HepG2 (cell line): ENCODE data around the gene PTGDS. TPM values are rescaled to one million over a fixed set of nuclear protein-coding genes. Genes with fewer than 3 reads are reported as not detected.

ENCODE experiments used
- ATAC-seq: fragments of 200-7000 bp; cut with Tn5 transposase; 3 replicates; pipeline ENCODE4 v1.9.1; 2020; ENCODE audit warnings: mild to moderate bottlenecking, moderate library complexity
- BruUV-seq: library from RNA; stranded (reverse); fragments of 400-500 nt; replicated peaks from 2 replicates; lab custom pipeline; 2021; lab: Mats Ljungman, UMichigan
- CTCF ChIA-PET: fragments of 300-600 bp; formaldehyde crosslinking; extraction: SDS; loops from one replicate; lab custom pipeline; 2021; ENCODE audit warnings: low total read pairs, inconsistent platforms, low intra/inter-chr PET ratio; lab: Yijun Ruan, JAX
- POLR2A ChIA-PET: fragments of 350-600 bp; sonication (Branson Sonifier 250); formaldehyde crosslinking; loops from one replicate; lab custom pipeline; 2020; ENCODE audit warnings: antibody characterized with exemption, inconsistent platforms; lab: Yijun Ruan, JAX
- DNase-seq: peaks from one replicate; pipeline ENCODE4 v3.0.0-alpha.2; 2015; ENCODE audit warnings: low spot score
- FAIRE-seq: peaks from 3 replicates; lab custom pipeline; 2011; peaks lifted over from hg19 to GRCh38; lab: Jason Lieb, UNC
- H2AFZ ChIP-seq: one replicate; pipeline ENCODE4 v1.6.1; 2011; ENCODE audit warnings: low read length, inconsistent platforms
- H3K27ac ChIP-seq: fragments of 300-600 bp; 3 replicates; pipeline ENCODE4 v1.8.0; 2011; ENCODE audit warnings: mixed run types, mild to moderate bottlenecking, mixed read lengths, low read length, inconsistent platforms; ENCODE audit not compliant: insufficient read depth; ENCODE audit errors: extremely low read length
- H3K27me3 ChIP-seq, 2 experiments: fragments of 200-600 bp in 1 of 2; 2 replicates in 1 of 2; 3 replicates in 1 of 2; pipeline versions ENCODE4 v1.6.0 to v1.8.0; 2011; ENCODE audit warnings: low read length in 2 of 2, mild to moderate bottlenecking in 2 of 2, moderate library complexity in 2 of 2, inconsistent platforms in 1 of 2; ENCODE audit not compliant: insufficient read depth in 2 of 2, control insufficient read depth in 1 of 2
- H3K36me3 ChIP-seq, 2 experiments: fragments of 200-600 bp in 1 of 2; replicated peaks in 1 of 2; 2 replicates in 1 of 2; 3 replicates in 1 of 2; pipeline versions ENCODE4 v1.5.1 to v1.8.0; 2011; ENCODE audit warnings: low read length in 2 of 2, inconsistent platforms in 1 of 2; ENCODE audit not compliant: insufficient read depth in 2 of 2, control insufficient read depth in 1 of 2
- H3K4me1 ChIP-seq: 2 replicates; pipeline ENCODE4 v1.5.1; 2012; ENCODE audit warnings: low read length, inconsistent platforms; ENCODE audit not compliant: insufficient read depth
- H3K4me2 ChIP-seq: 2 replicates; pipeline ENCODE4 v1.6.0; 2011; ENCODE audit warnings: low read depth, low read length, inconsistent platforms
- H3K4me3 ChIP-seq, 3 experiments: fragments of 200-600 bp in 1 of 3; sonication (generic), shearing (Covaris generic) in 1 of 3; replicated peaks in 1 of 3; 2 replicates each; pipeline ENCODE4 v1.5.1; 2011 to 2016; ENCODE audit warnings: low read length in 3 of 3, inconsistent platforms in 2 of 3, low read depth in 2 of 3, mild to moderate bottlenecking in 2 of 3, control low read depth in 1 of 3, mixed read lengths in 1 of 3; ENCODE audit not compliant: insufficient read depth in 1 of 3
- H3K79me2 ChIP-seq: one replicate; pipeline ENCODE4 v1.6.1; 2011; ENCODE audit warnings: low read length, inconsistent platforms; ENCODE audit not compliant: insufficient read depth
- H3K9ac ChIP-seq: 2 replicates; pipeline ENCODE4 v1.6.0; 2011; ENCODE audit warnings: mild to moderate bottlenecking, low read depth, low read length, inconsistent platforms; ENCODE audit not compliant: insufficient read depth
- H3K9me3 ChIP-seq: 2 replicates; pipeline ENCODE4 v1.5.1; 2012; ENCODE audit warnings: mild to moderate bottlenecking, low read length
- H4K20me1 ChIP-seq: 2 replicates; pipeline ENCODE4 v1.6.0; 2011; ENCODE audit warnings: inconsistent platforms, mild to moderate bottlenecking, low read length, moderate library complexity; ENCODE audit not compliant: insufficient read depth
- ATF1 ChIP-seq: IDR thresholded peaks from 2 replicates; pipeline ENCODE4 v1.6.1; 2016; ENCODE audit warnings: mild to moderate bottlenecking, control low read depth
- BRD4 ChIP-seq: sonication (generic); formaldehyde crosslinking; IDR thresholded peaks from 2 replicates; pipeline ENCODE4 v1.4.0; 2020; ENCODE audit warnings: missing genetic modification reagents
- E2F5 ChIP-seq: sonication (generic); formaldehyde crosslinking; conservative IDR thresholded peaks from 2 replicates; pipeline ENCODE4 v1.4.0; 2020; ENCODE audit warnings: missing genetic modification reagents
- EHMT2 ChIP-seq: fragments of 200-600 bp; sonication (generic); IDR thresholded peaks from 2 replicates; pipeline ENCODE4 v1.7.0; 2017; ENCODE audit warnings: antibody characterized with exemption, low read depth, low read length, borderline replicate concordance
- EZH2 ChIP-seq: conservative IDR thresholded peaks from 2 replicates; pipeline ENCODE4 v1.6.1; 2012; ENCODE audit warnings: mild to moderate bottlenecking, low read depth, low read length, moderate library complexity
- FOSL2 ChIP-seq: sonication (generic); formaldehyde crosslinking; IDR thresholded peaks from 2 replicates; pipeline ENCODE4 v1.4.0; 2020; ENCODE audit warnings: missing genetic modification reagents
- FOXC1 ChIP-seq: sonication (generic); formaldehyde crosslinking; IDR thresholded peaks from 2 replicates; pipeline ENCODE4 v1.8.0; 2022; ENCODE audit warnings: mild to moderate bottlenecking, missing genetic modification reagents, borderline replicate concordance
- HNRNPLL ChIP-seq: fragments of 200-400 bp; formaldehyde crosslinking; IDR thresholded peaks from 2 replicates; pipeline ENCODE4 v1.6.1; 2017; ENCODE audit warnings: mild to moderate bottlenecking, low read depth, low read length; ENCODE audit not compliant: poor library complexity, severe bottlenecking
- NFYC ChIP-seq: IDR thresholded peaks from 2 replicates; pipeline ENCODE4 v1.6.1; 2016; ENCODE audit warnings: missing genetic modification reagents, missing compliant biosample characterization
- TFDP1 ChIP-seq: IDR thresholded peaks from 2 replicates; pipeline ENCODE4 v1.6.1; 2016; ENCODE audit warnings: missing compliant biosample characterization, missing genetic modification reagents, borderline replicate concordance
- ZBTB7B ChIP-seq: sonication (generic); formaldehyde crosslinking; IDR thresholded peaks from 2 replicates; pipeline ENCODE4 v1.4.0; 2020; ENCODE audit warnings: missing genetic modification reagents
- ZKSCAN1 ChIP-seq: fragments of 150-350 bp; IDR thresholded peaks from 2 replicates; pipeline ENCODE4 v1.6.1; 2014; ENCODE audit warnings: low read length
- ZNF143 ChIP-seq: sonication (generic); formaldehyde crosslinking; IDR thresholded peaks from 2 replicates; pipeline ENCODE4 v1.4.0; 2020; ENCODE audit warnings: missing genetic modification reagents
- ZNF160 ChIP-seq: sonication (generic); formaldehyde crosslinking; IDR thresholded peaks from 2 replicates; pipeline ENCODE4 v1.8.0; 2022; ENCODE audit warnings: mild to moderate bottlenecking, inconsistent platforms, missing genetic modification reagents
- ZNF709 ChIP-seq: sonication (generic); formaldehyde crosslinking; IDR thresholded peaks from 2 replicates; pipeline ENCODE4 v1.5.0; 2020; ENCODE audit warnings: mild to moderate bottlenecking, missing genetic modification reagents
- ZNF747 ChIP-seq: sonication (generic); formaldehyde crosslinking; IDR thresholded peaks from 2 replicates; pipeline ENCODE4 v1.8.1; 2023; ENCODE audit warnings: missing genetic modification reagents, mild to moderate bottlenecking, borderline replicate concordance
- ZNF775 ChIP-seq: sonication (generic); formaldehyde crosslinking; IDR thresholded peaks from 2 replicates; pipeline ENCODE4 v1.4.0; 2020; ENCODE audit warnings: missing genetic modification reagents, mild to moderate bottlenecking, moderate library complexity, borderline replicate concordance
- ZXDC ChIP-seq: sonication (generic); formaldehyde crosslinking; IDR thresholded peaks from 2 replicates; pipeline ENCODE4 v1.5.0; 2020; ENCODE audit warnings: mild to moderate bottlenecking, missing genetic modification reagents
- WGBS: methylation state at CpG from one replicate; pipeline ENCODE4 v1.1.6; 2017; ENCODE audit warnings: low lambda C conversion rate; 5-methylcytosine and 5-hydroxymethylcytosine counted together
- in situ Hi-C: cut with HindIII; loops from 2 replicates; pipeline ENCODE4 v1.10.0; 2017; ENCODE audit warnings: low pct_unique_long_range_greater_than_20kb; ENCODE audit not compliant: extremely low pct_ligation_motif_present
- intact Hi-C: fragments of 100-400 bp; cut with micrococcal nuclease; formaldehyde crosslinking; loops from one replicate; pipeline ENCODE4 v1.10.0; 2022; ENCODE audit not compliant: unreplicated experiment
- polyA plus RNA-seq, 8 experiments: library from polyadenylated mRNA; depleted of rRNA in 3 of 8; stranded (reverse) in 7 of 8; unstranded in 1 of 8; fragments of >200 nt; fragmentation: Illumina TruSeq in 4 of 8; extraction: Trizol in 4 of 8; gene quantifications; 2 replicates each; pipeline versions ENCODE4 v1.2.1 to v1.2.3, GENCODE V29; 2011 to 2016; ENCODE audit warnings: low read depth in 4 of 8, missing spikeins in 1 of 8, mixed read lengths in 1 of 8; ENCODE audit not compliant: insufficient read depth in 1 of 8
- total RNA-seq, 5 experiments: library from RNA; depleted of rRNA; stranded (reverse); fragments of >200 nt; fragmentation: Illumina TruSeq; extraction: Trizol; gene quantifications; 2 replicates each; pipeline ENCODE4 v1.2.3, GENCODE V29; 2016; ENCODE audit warnings: low read depth in 1 of 5
- TF ChIP-seq, protein P1 (sequence below): sonication (generic); formaldehyde crosslinking; IDR thresholded peaks from 2 replicates; pipeline ENCODE4 v1.5.0; 2020; ENCODE audit warnings: missing genetic modification reagents

PTGDS gene
- total and polyA plus RNA-seq, 2 of the 13 experiments (the other 11 are each of a cell fraction or from before 2014, with no cell fraction given), result 0.33 to 0.50 TPM

DNA sequence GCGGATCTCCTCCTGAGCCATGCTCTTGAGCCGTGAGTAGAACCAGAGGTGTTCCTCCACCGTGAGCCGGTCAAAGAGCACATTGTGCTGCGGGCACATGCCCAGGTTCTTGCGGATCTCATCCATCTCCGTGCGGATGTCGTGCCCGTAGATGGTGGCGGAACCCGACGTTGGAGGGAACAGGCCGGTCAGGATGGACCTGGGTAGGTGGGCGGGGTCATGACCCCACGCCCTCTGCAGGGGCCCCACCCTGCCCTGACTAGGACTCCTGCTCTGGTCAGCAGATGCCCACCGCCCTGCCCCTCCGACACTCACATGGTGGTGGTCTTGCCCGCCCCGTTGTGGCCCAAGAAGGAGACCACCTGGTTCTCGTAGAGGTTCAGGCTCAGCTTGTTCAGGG, 38.7 kb downstream of the PTGDS start (continued):
- TF ChIP-seq EHMT2 (no peak), FOXC1 (CRISPR knock-in tag) (no peak), ZNF160 (CRISPR knock-in tag) (no peak), ATF1 (no peak)

DNA sequence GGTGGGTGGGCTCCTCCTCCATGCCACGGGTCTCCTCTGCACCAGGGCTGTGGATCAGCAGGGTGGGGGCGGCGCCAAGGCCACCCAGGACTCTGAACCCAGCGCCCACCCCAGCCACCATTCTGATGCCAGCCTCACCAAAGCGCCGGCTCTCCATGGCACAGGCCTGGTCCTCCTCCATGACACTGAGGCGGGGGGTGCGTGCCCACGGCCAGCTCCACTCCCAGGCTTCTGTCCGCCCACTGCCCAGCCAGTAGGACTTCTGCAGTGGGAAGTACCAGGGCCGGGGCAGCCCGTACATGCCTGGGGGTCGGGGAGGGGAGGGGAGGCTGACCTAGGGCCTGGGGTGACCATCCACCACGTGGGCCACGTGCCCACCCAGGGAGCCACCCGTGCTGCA, 39.1 kb downstream of the PTGDS start:
- in situ Hi-C loops (no loop called here), intact Hi-C loops (no loop called here)
- no peaks in the 10 kb centered on the region for H4K20me1 ChIP-seq
- ATAC-seq (no peak), DNase-seq (no peak), FAIRE-seq (no peak)
- no peak overlapping the region for H3K27ac ChIP-seq
- no peaks in the 10 kb centered on the region for H3K79me2 ChIP-seq
- H3K9ac ChIP-seq, result no peak overlapping the region
- peaks cover 1 to 2% of the 10 kb centered on the region in 2 experiments; a peak in 1 of 5 replicates for H3K36me3 ChIP-seq
- no peak overlapping the region for H3K4me2 ChIP-seq
- WGBS, result no CpG with 5 or more reads among the region's 16 CpGs
- ChIA-PET POLR2A (no interaction called here), CTCF (no interaction called here)
- H3K27me3 ChIP-seq, result no peaks in the 10 kb centered on the region
- H3K4me3 ChIP-seq, result no peak overlapping the region
- peaks cover 3% of the 10 kb centered on the region for H3K4me1 ChIP-seq
- H2AFZ ChIP-seq, result no peak overlapping the region
- H3K9me3 ChIP-seq, result no peaks in the 10 kb centered on the region
- no TSS peak for BruUV-seq
- no peak for TF ChIP-seq ZNF775 (CRISPR knock-in tag)
- TF ChIP-seq ZXDC (CRISPR knock-in tag), result no peak
- TF ChIP-seq ZNF143 (CRISPR knock-in tag), result no peak
- no peak for TF ChIP-seq NFYC
- TF ChIP-seq HNRNPLL, result no peak
- TF ChIP-seq TFDP1 (CRISPR knock-in tag), result no peak
- TF ChIP-seq EZH2, result no peak
- TF ChIP-seq FOSL2 (CRISPR knock-in tag), result no peak
- TF ChIP-seq ZNF747, result no peak
- TF ChIP-seq, protein P1, sequence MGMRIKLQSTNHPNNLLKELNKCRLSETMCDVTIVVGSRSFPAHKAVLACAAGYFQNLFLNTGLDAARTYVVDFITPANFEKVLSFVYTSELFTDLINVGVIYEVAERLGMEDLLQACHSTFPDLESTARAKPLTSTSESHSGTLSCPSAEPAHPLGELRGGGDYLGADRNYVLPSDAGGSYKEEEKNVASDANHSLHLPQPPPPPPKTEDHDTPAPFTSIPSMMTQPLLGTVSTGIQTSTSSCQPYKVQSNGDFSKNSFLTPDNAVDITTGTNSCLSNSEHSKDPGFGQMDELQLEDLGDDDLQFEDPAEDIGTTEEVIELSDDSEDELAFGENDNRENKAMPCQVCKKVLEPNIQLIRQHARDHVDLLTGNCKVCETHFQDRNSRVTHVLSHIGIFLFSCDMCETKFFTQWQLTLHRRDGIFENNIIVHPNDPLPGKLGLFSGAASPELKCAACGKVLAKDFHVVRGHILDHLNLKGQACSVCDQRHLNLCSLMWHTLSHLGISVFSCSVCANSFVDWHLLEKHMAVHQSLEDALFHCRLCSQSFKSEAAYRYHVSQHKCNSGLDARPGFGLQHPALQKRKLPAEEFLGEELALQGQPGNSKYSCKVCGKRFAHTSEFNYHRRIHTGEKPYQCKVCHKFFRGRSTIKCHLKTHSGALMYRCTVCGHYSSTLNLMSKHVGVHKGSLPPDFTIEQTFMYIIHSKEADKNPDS (CRISPR knock-in tag), result no peak
- no peak for TF ChIP-seq ZNF709
- TF ChIP-seq BRD4 (CRISPR knock-in tag), result no peak
- TF ChIP-seq ZBTB7B (CRISPR knock-in tag), result no peak
- TF ChIP-seq ZKSCAN1, result no peak
- TF ChIP-seq E2F5 (CRISPR knock-in tag), result no peak
